ENCODE results near the gene TMEM40.

GRCh38 chr3:12764171-12764776 lies 5.2 kb upstream of the TMEM40 start:
- TF ChIP-seq ZNF121 (CRISPR knock-in tag; IDR thresholded peaks at IDR 0.05): no peak
- no peak for TF ChIP-seq ATF3 (CRISPR knock-in tag; IDR thresholded peaks at IDR 0.05)
